ENCODE results near the gene ALK. TPM values are rescaled to one million over a fixed set of nuclear protein-coding genes. Genes with fewer than 3 reads are reported as not detected.

Gene ALK
- total RNA-seq, 1 experiment from 2014 or later: 0.87 TPM

- Histone ChIP-seq H3K79me2 (ENCODE audit: low read length) (no peaks in the 10 kb centered on the region), H3F3A (ENCODE audit: low read length, unreplicated experiment) (no peaks in the 10 kb centered on the region), H3K4me2 (ENCODE audit: low read length) (no peak overlapping the region), H3K36me3 (ENCODE audit: low read depth, low read length) (no peaks in the 10 kb centered on the region), H3K27me3 (ENCODE audit: low read length) (no peaks in the 10 kb centered on the region), H3K27ac (ENCODE audit: low read length) (no peak overlapping the region), H4K20me1 (ENCODE audit: low read length) (no peaks in the 10 kb centered on the region), H3K9me2 (replicated peaks; ENCODE audit: low read length) (no peaks in the 10 kb centered on the region), H2AFZ (ENCODE audit: low read length) (no peak overlapping the region), H3K4me1 (ENCODE audit: insufficient read depth, low read length) (peaks cover 15% of the 10 kb centered on the region), H3K9me3 (ENCODE audit: low read length) (no peaks in the 10 kb centered on the region), H3K9ac (ENCODE audit: low read length) (no peak overlapping the region), H3K4me3 (ENCODE audit: low read length) (no peak overlapping the region)
- DNase-seq (no peak), ATAC-seq (no peak)
- no peak for TF ChIP-seq EZH2phosphoT487 (IDR thresholded peaks at IDR 0.05; ENCODE audit: borderline replicate concordance, low read length)
- TF ChIP-seq EZH2 (IDR thresholded peaks at IDR 0.05; ENCODE audit: low read length, unreplicated experiment): no peak
- TF ChIP-seq, protein P1, sequence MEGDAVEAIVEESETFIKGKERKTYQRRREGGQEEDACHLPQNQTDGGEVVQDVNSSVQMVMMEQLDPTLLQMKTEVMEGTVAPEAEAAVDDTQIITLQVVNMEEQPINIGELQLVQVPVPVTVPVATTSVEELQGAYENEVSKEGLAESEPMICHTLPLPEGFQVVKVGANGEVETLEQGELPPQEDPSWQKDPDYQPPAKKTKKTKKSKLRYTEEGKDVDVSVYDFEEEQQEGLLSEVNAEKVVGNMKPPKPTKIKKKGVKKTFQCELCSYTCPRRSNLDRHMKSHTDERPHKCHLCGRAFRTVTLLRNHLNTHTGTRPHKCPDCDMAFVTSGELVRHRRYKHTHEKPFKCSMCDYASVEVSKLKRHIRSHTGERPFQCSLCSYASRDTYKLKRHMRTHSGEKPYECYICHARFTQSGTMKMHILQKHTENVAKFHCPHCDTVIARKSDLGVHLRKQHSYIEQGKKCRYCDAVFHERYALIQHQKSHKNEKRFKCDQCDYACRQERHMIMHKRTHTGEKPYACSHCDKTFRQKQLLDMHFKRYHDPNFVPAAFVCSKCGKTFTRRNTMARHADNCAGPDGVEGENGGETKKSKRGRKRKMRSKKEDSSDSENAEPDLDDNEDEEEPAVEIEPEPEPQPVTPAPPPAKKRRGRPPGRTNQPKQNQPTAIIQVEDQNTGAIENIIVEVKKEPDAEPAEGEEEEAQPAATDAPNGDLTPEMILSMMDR (conservative IDR thresholded peaks at IDR 0.05; ENCODE audit: low read depth, low read length): no peak
- no TSS peak for BruUV-seq (replicated peaks)
- ChIA-PET CTCF (no interaction called here), POLR2A (ENCODE audit: unreplicated experiment) (no interaction called here)
- intact Hi-C loops (cut with micrococcal nuclease): loop anchor here (10.0 kb wide), 1 partner anchor 603 kb away; no protein-coding TSS in a partner anchor
Measured at GRCh38 chr2:29232041-29232440, 689.3 kb downstream of the ALK start.

- no peak overlapping the region for H3K4me2 ChIP-seq (ENCODE audit: low read length)
- ATAC-seq (no peak), DNase-seq (no peak)
- H3F3A ChIP-seq (ENCODE audit: low read length, unreplicated experiment): no peaks in the 10 kb centered on the region
- no peak overlapping the region for H3K4me3 ChIP-seq (ENCODE audit: low read length)
- no peak overlapping the region for H3K27ac ChIP-seq (ENCODE audit: low read length)
- POLR2A ChIA-PET (ENCODE audit: unreplicated experiment): no interaction called here
- no peak overlapping the region for H3K9ac ChIP-seq (ENCODE audit: low read length)
- intact Hi-C loops (cut with micrococcal nuclease): loop anchor here (10.0 kb wide), 1 partner anchor 605 kb away; no protein-coding TSS in a partner anchor
- no peak overlapping the region for H2AFZ ChIP-seq (ENCODE audit: low read length)
- no TSS peak for BruUV-seq (replicated peaks)
- no peaks in the 10 kb centered on the region for H3K79me2 ChIP-seq (ENCODE audit: low read length)
- no peaks in the 10 kb centered on the region for H3K9me3 ChIP-seq (ENCODE audit: low read length)
- CTCF ChIA-PET: no interaction called here
- H4K20me1 ChIP-seq (ENCODE audit: low read length): no peaks in the 10 kb centered on the region
- no peaks in the 10 kb centered on the region for H3K36me3 ChIP-seq (ENCODE audit: low read depth, low read length)
- H3K27me3 ChIP-seq (ENCODE audit: low read length): no peaks in the 10 kb centered on the region
- no peaks in the 10 kb centered on the region for H3K9me2 ChIP-seq (replicated peaks; ENCODE audit: low read length)
- peaks cover 15% of the 10 kb centered on the region for H3K4me1 ChIP-seq (ENCODE audit: insufficient read depth, low read length)
- TF ChIP-seq EZH2 (IDR thresholded peaks at IDR 0.05; ENCODE audit: low read length, unreplicated experiment): no peak
- no peak for TF ChIP-seq EZH2phosphoT487 (IDR thresholded peaks at IDR 0.05; ENCODE audit: borderline replicate concordance, low read length)
- TF ChIP-seq, protein P1 (conservative IDR thresholded peaks at IDR 0.05; ENCODE audit: low read depth, low read length): no peak
Measured at GRCh38 chr2:29229640-29230039, 691.7 kb downstream of the ALK start.

- Histone ChIP-seq H3K9ac (ENCODE audit: low read length) (no peak overlapping the region), H4K20me1 (ENCODE audit: low read length) (no peaks in the 10 kb centered on the region), H3F3A (ENCODE audit: low read length, unreplicated experiment) (no peaks in the 10 kb centered on the region), H3K9me3 (ENCODE audit: low read length) (no peaks in the 10 kb centered on the region), H2AFZ (ENCODE audit: low read length) (no peak overlapping the region), H3K9me2 (replicated peaks; ENCODE audit: low read length) (no peaks in the 10 kb centered on the region), H3K4me2 (ENCODE audit: low read length) (no peak overlapping the region), H3K4me3 (ENCODE audit: low read length) (no peak overlapping the region), H3K27me3 (ENCODE audit: low read length) (no peaks in the 10 kb centered on the region), H3K4me1 (ENCODE audit: insufficient read depth, low read length) (peaks cover 13% of the 10 kb centered on the region), H3K79me2 (ENCODE audit: low read length) (no peaks in the 10 kb centered on the region), H3K27ac (ENCODE audit: low read length) (no peak overlapping the region), H3K36me3 (ENCODE audit: low read depth, low read length) (no peaks in the 10 kb centered on the region)
- TF ChIP-seq EZH2phosphoT487 (IDR thresholded peaks at IDR 0.05; ENCODE audit: borderline replicate concordance, low read length) (no peak), EZH2 (IDR thresholded peaks at IDR 0.05; ENCODE audit: low read length, unreplicated experiment) (no peak)
- TF ChIP-seq, protein P1 (conservative IDR thresholded peaks at IDR 0.05; ENCODE audit: low read depth, low read length): no peak
- BruUV-seq (replicated peaks): no TSS peak
- intact Hi-C loops (cut with micrococcal nuclease): no loop called here
- ChIA-PET CTCF (no interaction called here), POLR2A (ENCODE audit: unreplicated experiment) (no interaction called here)
- DNase-seq (no peak), ATAC-seq (no peak)
Measured at GRCh38 chr2:29228947-29229346, 692.4 kb downstream of the ALK start.
